Activated CD4-positive, alpha-beta T cell treated with anti-CD3 and anti-CD28 coated beads, Interleukin-2, amount 50 U/mL, for 48 hours (primary cell): ENCODE measurements around the gene ABCC11.

ENCODE experiments used
- DNase-seq, 2 experiments: peaks; one replicate each; pipeline ENCODE4 v3.0.0-alpha.2; 2020

The ABCC11 gene

GRCh38 chr16:48125888-48126287 is 121.5 kb downstream of the ABCC11 start:
- no peak for DNase-seq

- no peak for DNase-seq
These were observed 123.1 kb downstream of the ABCC11 start for GRCh38 chr16:48124266-48124665.

- DNase-seq, result peak; percentile 71 to 79
These were observed 124.1 kb downstream of the ABCC11 start for GRCh38 chr16:48123104-48123788.

DNA sequence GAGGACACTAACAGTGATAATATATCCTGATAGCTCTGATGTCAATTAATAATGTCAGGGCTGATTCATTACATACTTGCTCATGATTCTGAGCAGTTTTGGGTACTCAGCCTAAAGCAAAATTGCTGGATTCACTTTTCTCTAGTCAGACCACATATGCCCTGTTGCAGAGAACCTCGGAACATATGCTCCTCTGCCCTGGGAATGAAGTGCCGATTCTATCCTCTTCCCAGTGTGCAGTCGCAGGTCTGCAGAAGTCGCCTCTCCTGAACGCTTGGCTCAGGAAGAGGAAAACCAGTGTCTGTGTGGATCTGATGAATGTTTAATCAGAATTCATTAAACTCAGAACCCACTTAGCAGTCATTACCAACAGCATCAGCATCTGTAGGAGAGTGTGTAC is 126.1 kb downstream of the ABCC11 start:
- DNase-seq, result no peak

DNA sequence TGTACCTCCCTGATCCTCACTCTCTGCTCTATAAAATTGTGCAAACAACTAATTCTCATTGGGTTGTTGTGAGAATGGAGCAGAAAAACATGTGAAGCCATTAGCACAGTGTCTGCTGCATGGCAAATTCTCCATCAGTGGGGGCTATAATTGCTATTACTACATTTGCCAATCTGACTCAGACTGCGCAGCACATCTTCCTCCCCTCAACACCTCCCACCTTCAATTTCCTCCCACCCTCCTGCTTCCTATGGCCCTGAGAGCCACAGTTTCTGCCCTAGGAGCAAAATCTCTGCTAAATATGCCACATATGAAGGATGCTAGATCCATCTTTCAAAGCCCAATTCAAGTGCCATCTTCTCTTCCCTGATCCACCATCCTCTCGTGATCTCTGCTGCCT is 128.5 kb downstream of the ABCC11 start:
- DNase-seq, result no peak

DNA sequence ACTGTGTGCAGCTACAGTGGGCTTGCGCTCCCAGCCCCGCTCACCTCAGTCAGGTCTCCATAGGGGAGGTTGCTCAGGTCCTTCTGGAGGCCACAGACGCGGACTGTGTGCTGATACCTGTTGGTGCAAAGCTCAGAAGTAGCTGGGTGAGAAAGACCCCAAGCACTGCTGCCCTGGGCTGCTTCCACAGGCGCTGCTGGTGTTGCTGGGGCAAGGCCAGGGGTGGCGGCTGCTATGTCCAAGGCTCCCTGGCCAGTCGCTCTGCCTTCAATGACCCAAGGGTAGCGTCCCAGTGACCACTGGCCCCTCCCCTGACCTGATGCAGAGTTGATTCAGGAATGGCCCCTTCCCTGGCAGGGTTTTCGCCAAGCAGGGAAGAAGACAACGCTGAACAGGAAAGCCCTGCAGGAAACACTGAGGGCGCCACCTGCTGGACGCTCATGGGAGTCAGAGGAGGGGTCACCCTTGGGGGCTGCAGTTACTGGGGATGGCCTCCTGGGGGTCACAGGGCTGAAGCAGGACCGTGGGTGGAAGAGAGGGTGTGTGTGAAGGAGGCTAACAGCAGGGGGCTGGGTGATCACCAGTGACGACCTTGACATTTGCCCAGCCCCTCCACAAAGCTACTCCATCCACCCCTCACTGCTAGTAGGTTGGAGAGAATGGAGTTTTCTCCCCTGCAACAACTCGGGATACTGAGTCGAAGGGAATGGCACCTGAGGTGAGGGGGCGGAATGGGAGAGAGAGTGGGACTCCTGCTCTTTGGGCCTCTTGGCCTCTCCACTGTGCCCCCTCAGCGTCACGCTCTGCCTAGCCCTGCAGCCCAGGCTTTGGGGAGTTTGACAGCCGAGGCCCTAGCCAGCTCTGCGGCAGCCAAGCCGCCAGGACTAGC is 129.9 kb downstream of the ABCC11 start:
- peak; percentile 70 to 73 for DNase-seq
